Measurements from ENCODE around the gene C17orf67. TPM values are rescaled to one million over a fixed set of nuclear protein-coding genes. Genes with fewer than 3 reads are reported as not detected.

C17orf67 gene
- polyA plus RNA-seq, 1 donor from 2014 or later = 0.15 TPM

DNA sequence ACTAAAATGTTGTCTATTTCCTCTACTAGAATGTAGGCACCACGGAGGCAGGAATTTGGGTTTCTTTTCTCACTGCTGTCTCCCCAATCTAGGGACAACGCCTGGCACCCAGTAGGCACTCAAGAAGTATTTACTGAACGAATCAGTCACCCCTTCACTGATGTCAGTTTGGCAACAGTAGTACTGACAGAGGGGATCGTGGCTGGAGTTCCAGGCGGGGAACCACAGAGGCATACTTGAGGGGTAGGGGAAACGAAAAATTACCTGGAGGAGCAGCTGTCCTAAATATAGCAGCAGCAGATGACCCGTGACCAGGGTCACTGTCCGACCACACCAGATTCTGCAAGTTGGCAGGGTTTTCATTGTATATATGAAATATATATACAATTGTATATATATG lies 46.9 kb upstream of the C17orf67 start:
- H3K36me3 ChIP-seq (ENCODE audit: insufficient read depth, low read length) = no peaks in the 10 kb centered on the region
- no peaks in the 10 kb centered on the region for H3F3A ChIP-seq (ENCODE audit: insufficient read depth, low read length, poor library complexity, severe bottlenecking)
- H2AFZ ChIP-seq (ENCODE audit: low read depth, low read length) = no peak overlapping the region
- H3K9me3 ChIP-seq (ENCODE audit: low read length) = no peaks in the 10 kb centered on the region
- H3K4me3 ChIP-seq (ENCODE audit: low read length) = no peak overlapping the region
- TF ChIP-seq EZH2 (IDR thresholded peaks at IDR 0.05; ENCODE audit: borderline replicate concordance, insufficient read depth, low read length, poor library complexity, severe bottlenecking) (no peak), MXI1 (conservative IDR thresholded peaks at IDR 0.05; ENCODE audit: poor library complexity, severe bottlenecking) (no peak), SMC3 (conservative IDR thresholded peaks at IDR 0.05; ENCODE audit: poor library complexity) (no peak)
- H4K20me1 ChIP-seq (ENCODE audit: insufficient read depth) = no peaks in the 10 kb centered on the region
- H3K9me2 ChIP-seq (ENCODE audit: insufficient read depth, low read length) = no peaks in the 10 kb centered on the region
- H3K27ac ChIP-seq (ENCODE audit: low read length) = no peak overlapping the region
- H3K4me2 ChIP-seq (ENCODE audit: low read length) = no peak overlapping the region
- H3K79me2 ChIP-seq (replicated peaks; ENCODE audit: insufficient read depth, low read length) = no peaks in the 10 kb centered on the region
- H3K9ac ChIP-seq (ENCODE audit: low read length) = no peak overlapping the region
- H3K27me3 ChIP-seq (ENCODE audit: insufficient read depth, low read depth, low read length) = no peaks in the 10 kb centered on the region

DNA sequence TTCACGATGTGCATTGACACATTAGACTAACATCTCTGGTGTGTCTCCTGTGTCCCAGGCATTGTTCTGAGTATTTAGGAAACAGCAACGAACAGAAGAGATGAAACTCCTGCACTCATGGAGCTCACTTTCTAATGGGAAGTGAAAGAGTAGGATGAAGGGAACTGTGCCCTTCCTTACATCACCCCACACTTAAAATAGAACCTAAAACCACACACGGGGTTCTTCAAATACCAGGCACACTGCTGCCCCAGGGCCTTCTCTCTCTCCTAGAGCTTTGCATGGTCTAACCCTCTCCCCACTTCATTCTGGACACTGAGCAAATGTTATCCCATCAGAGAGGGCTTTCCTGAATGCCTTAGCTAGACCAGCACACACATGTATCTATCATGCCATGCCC lies 46.4 kb upstream of the C17orf67 start:
- TF ChIP-seq EP300 (conservative IDR thresholded peaks at IDR 0.05; ENCODE audit: poor library complexity, severe bottlenecking) = no peak
- Histone ChIP-seq H3K4me2 (ENCODE audit: low read length) (no peak overlapping the region), H3K9me2 (ENCODE audit: insufficient read depth, low read length) (no peaks in the 10 kb centered on the region), H2AFZ (ENCODE audit: low read depth, low read length) (no peak overlapping the region), H4K20me1 (ENCODE audit: insufficient read depth) (no peaks in the 10 kb centered on the region), H3K36me3 (ENCODE audit: insufficient read depth, low read length) (no peaks in the 10 kb centered on the region), H3K27me3 (ENCODE audit: insufficient read depth, low read depth, low read length) (no peaks in the 10 kb centered on the region), H3F3A (ENCODE audit: insufficient read depth, low read length, poor library complexity, severe bottlenecking) (no peaks in the 10 kb centered on the region), H3K4me3 (ENCODE audit: low read length) (no peak overlapping the region), H3K79me2 (replicated peaks; ENCODE audit: insufficient read depth, low read length) (no peaks in the 10 kb centered on the region), H3K27ac (ENCODE audit: low read length) (no peak overlapping the region), H3K9me3 (ENCODE audit: low read length) (no peaks in the 10 kb centered on the region), H3K9ac (ENCODE audit: low read length) (no peak overlapping the region)

GRCh38 chr17:56879280-56879679 lies 45.6 kb upstream of the C17orf67 start:
- Histone ChIP-seq H3K27ac (ENCODE audit: low read length) (no peak overlapping the region), H3K9me3 (ENCODE audit: low read length) (no peaks in the 10 kb centered on the region), H2AFZ (ENCODE audit: low read depth, low read length) (no peak overlapping the region), H4K20me1 (ENCODE audit: insufficient read depth) (no peaks in the 10 kb centered on the region), H3K9me2 (ENCODE audit: insufficient read depth, low read length) (no peaks in the 10 kb centered on the region), H3K36me3 (ENCODE audit: insufficient read depth, low read length) (no peaks in the 10 kb centered on the region), H3K4me2 (ENCODE audit: low read length) (no peak overlapping the region), H3F3A (ENCODE audit: insufficient read depth, low read length, poor library complexity, severe bottlenecking) (no peaks in the 10 kb centered on the region), H3K79me2 (replicated peaks; ENCODE audit: insufficient read depth, low read length) (no peaks in the 10 kb centered on the region), H3K9ac (ENCODE audit: low read length) (no peak overlapping the region), H3K27me3 (ENCODE audit: insufficient read depth, low read depth, low read length) (no peaks in the 10 kb centered on the region), H3K4me3 (ENCODE audit: low read length) (no peak overlapping the region)
- no peak for TF ChIP-seq MXI1 (conservative IDR thresholded peaks at IDR 0.05; ENCODE audit: poor library complexity, severe bottlenecking)
- no peak for TF ChIP-seq EP300 (conservative IDR thresholded peaks at IDR 0.05; ENCODE audit: poor library complexity, severe bottlenecking)
- TF ChIP-seq RAD21 (conservative IDR thresholded peaks at IDR 0.05) = no peak
- no peak for TF ChIP-seq POLR2AphosphoS5 (IDR thresholded peaks at IDR 0.05)
- TF ChIP-seq EZH2 (IDR thresholded peaks at IDR 0.05; ENCODE audit: borderline replicate concordance, insufficient read depth, low read length, poor library complexity, severe bottlenecking) = no peak
- TF ChIP-seq REST (IDR thresholded peaks at IDR 0.05; ENCODE audit: borderline replicate concordance) = no peak
- TF ChIP-seq TAF1 (IDR thresholded peaks at IDR 0.05; ENCODE audit: low read depth) = no peak
- no peak for TF ChIP-seq CTCF (IDR thresholded peaks at IDR 0.05; ENCODE audit: poor library complexity, severe bottlenecking)
- TF ChIP-seq SMC3 (conservative IDR thresholded peaks at IDR 0.05; ENCODE audit: poor library complexity) = no peak

Data from neural cell (in vitro differentiated cells).